ENCODE results near the gene CES3. TPM values are rescaled to one million over a fixed set of nuclear protein-coding genes. Genes with fewer than 3 reads are reported as not detected.

CES3 gene
- total and polyA plus RNA-seq, 9 of the 15 experiments (the other 6 are each of a cell fraction or from before 2014, with no cell fraction given): 0.06 to 2.2 (median 0.68) TPM

DNA sequence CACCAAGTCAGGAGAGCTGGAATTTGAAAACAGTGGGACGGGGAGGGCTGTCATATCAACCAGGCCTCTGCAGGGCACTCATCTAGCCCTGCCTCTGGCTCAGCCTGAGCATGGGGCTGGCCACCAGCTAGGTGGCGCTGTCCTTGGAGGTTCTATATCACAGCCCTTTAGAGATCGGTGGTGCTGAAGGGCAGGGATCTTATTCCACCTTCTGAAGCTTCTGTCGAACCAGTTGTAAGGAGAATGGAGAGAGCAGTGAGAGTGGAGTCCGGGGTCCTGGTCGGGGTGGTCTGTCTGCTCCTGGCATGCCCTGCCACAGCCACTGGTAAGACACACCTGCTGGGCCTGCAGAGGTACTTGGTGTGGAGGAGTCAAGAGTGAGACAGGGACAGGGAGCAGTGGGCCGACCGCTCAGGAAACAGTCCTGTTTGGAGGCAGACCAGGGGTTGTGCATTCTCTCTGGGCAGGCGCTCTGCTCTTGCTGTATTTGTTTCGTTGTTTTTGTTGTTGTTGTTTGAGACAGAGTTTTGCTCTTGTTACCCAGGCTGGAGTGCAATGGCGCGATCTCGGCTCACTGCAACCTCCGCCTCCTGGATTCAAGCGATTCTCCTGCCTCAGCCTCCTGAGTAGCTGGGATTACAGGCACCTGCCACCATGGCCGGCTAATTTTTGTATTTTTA is at the start of gene CES3 (continued):
- TF ChIP-seq ZNF518B (CRISPR knock-in tag; IDR thresholded peaks at IDR 0.05) (no peak), REST (IDR thresholded peaks at IDR 0.05; ENCODE audit: borderline replicate concordance) (peak; percentile 55), REST (CRISPR knock-in tag; IDR thresholded peaks at IDR 0.05; ENCODE audit: low read depth) (peak; percentile 35; the same call in 1 of the 2 replicates), ARNT (IDR thresholded peaks at IDR 0.05) (0 out of 4 replicates have a peak, but pooled peaks of 1 of the 2 experiments have one; percentile 28), GABPB1 (CRISPR knock-in tag; IDR thresholded peaks at IDR 0.05) (no peak), FOSL1 (tag; conservative IDR thresholded peaks at IDR 0.05) (no peak), ZNF717 (CRISPR knock-in tag; IDR thresholded peaks at IDR 0.05) (no peak), PHF20 (IDR thresholded peaks at IDR 0.05; ENCODE audit: partially characterized antibody) (peak; percentile 30), NBN (IDR thresholded peaks at IDR 0.05; ENCODE audit: low read depth) (0 out of 2 replicates have a peak, but pooled peaks have one; percentile 58), MTA3 (IDR thresholded peaks at IDR 0.05; ENCODE audit: borderline replicate concordance) (peak; percentile 61; the same call in 1 of the 2 replicates), TAF1 (IDR thresholded peaks at IDR 0.05; ENCODE audit: control insufficient read depth, extremely low read depth, insufficient read depth, low read length, severe bottlenecking) (no peak), SMC3 (conservative IDR thresholded peaks at IDR 0.05; ENCODE audit: insufficient read depth, low read depth, low read length) (peak; percentile 48)

Measured in K562 (cell line).